Measurements from ENCODE around the gene NTSR1.

NTSR1 gene

DNA sequence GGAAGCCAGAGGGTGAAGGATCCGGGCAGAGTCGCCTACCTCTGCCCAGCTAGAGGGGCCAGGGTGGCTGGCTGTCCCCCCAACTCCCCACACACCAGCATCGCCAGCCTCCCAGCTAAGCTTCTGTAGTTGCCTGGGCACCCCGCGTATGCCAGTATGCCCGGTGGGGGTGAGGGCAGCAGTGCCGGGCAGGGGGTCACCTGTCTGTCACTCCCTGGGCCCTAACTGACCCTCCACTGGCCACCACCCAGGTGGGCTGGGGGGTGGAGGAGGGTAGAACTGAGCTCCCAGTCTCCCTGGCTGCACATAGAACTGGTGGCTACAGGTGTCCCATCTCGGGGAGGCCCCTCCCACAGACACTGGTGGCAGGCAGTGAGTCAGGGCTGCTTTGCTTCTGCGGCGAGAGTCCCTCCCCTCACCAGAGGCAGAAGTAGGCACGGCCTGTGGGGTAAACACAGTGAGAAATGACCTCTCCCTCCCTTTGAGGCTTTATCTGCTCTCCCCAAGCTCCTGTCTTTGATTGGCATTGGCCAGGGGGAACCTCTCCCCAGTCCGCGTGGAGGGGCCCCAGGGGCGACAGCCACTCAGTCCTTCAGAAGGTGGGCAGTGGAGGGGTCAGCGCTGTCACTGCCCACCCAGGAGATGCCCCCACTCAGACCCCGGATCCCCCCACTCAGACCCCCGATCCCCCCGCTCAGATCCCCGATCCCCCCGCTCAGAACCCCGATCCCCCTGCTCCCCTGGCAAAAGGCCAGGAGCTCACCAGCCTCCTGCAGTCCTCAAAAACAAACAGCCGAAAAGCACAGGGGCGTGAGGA, 2.5 kb downstream of the NTSR1 start:
- no peak for DNase-seq (ENCODE audit: low read depth)
- TF ChIP-seq, protein P1, sequence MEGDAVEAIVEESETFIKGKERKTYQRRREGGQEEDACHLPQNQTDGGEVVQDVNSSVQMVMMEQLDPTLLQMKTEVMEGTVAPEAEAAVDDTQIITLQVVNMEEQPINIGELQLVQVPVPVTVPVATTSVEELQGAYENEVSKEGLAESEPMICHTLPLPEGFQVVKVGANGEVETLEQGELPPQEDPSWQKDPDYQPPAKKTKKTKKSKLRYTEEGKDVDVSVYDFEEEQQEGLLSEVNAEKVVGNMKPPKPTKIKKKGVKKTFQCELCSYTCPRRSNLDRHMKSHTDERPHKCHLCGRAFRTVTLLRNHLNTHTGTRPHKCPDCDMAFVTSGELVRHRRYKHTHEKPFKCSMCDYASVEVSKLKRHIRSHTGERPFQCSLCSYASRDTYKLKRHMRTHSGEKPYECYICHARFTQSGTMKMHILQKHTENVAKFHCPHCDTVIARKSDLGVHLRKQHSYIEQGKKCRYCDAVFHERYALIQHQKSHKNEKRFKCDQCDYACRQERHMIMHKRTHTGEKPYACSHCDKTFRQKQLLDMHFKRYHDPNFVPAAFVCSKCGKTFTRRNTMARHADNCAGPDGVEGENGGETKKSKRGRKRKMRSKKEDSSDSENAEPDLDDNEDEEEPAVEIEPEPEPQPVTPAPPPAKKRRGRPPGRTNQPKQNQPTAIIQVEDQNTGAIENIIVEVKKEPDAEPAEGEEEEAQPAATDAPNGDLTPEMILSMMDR (IDR thresholded peaks at IDR 0.05; ENCODE audit: insufficient read depth, low read depth, low read length, missing control alignments), result no peak
- no peak overlapping the region for H3K4me3 ChIP-seq (ENCODE audit: low read depth, low read length)

DNA sequence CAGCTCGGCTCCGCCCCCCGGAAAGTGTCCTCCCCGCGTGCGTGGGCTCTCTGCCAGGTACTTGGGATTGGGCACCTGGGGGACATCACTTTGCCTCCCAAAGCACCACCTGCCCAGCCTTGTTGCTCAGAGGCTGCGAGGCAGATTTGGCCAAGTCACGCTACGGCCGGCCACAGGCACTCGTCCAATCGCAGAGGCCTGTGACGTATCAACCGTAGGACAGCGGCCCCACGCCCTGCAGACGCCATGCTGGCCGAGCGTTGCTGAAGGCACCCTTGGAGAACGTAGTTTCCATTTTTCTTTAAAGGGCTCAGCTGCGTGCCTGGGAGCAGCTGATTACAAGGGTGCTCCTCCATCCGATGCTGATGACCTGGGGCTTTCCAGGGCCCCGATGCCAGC, 3.1 kb downstream of the NTSR1 start:
- no peak for DNase-seq (ENCODE audit: low read depth)

GRCh38 chr20:62712606-62713005, 4.0 kb downstream of the NTSR1 start:
- TF ChIP-seq, protein P1 (IDR thresholded peaks at IDR 0.05; ENCODE audit: insufficient read depth, low read depth, low read length, missing control alignments), result no peak
- H3K4me3 ChIP-seq (ENCODE audit: low read depth, low read length), result no peak overlapping the region
- no peak for DNase-seq (ENCODE audit: low read depth)

More for the DNA sequence above, 3.1 kb downstream of the NTSR1 start:
- TF ChIP-seq, protein P1 (IDR thresholded peaks at IDR 0.05; ENCODE audit: insufficient read depth, low read depth, low read length, missing control alignments), result no peak
- H3K4me3 ChIP-seq (ENCODE audit: low read depth, low read length), result no peak overlapping the region

- DNase-seq (ENCODE audit: low read depth), result no peak
- TF ChIP-seq, protein P1 (IDR thresholded peaks at IDR 0.05; ENCODE audit: insufficient read depth, low read depth, low read length, missing control alignments), result no peak
- H3K4me3 ChIP-seq (ENCODE audit: low read depth, low read length), result no peak overlapping the region
Measured at GRCh38 chr20:62714006-62714405, 5.4 kb downstream of the NTSR1 start.

- TF ChIP-seq, protein P1 (IDR thresholded peaks at IDR 0.05; ENCODE audit: insufficient read depth, low read depth, low read length, missing control alignments), result no peak
- DNase-seq (ENCODE audit: low read depth), result no peak
- H3K4me3 ChIP-seq (ENCODE audit: low read depth, low read length), result no peak overlapping the region
Measured at GRCh38 chr20:62714799-62715198, 6.2 kb downstream of the NTSR1 start.

DNA sequence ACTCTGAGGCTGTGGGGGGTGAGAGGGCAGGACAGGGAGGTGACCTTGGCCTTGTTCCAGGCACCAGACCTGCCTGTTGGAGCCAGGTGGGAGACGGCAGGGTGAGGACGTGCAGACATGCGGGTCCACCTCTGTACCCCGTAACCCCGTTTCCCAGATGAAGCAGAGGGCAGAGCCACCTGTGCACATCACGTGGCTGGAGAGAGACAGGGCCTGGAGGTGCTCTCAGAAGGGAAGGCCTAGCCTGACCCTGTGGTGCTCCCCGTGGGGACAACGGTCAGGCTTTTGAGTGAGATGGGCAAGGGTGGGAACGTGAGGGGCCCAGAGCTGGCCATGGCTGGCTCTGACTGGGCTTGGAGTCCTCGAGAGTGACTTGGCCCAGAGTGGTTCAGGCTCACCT, 6.6 kb downstream of the NTSR1 start:
- DNase-seq (ENCODE audit: low read depth), result no peak
- TF ChIP-seq, protein P1 (IDR thresholded peaks at IDR 0.05; ENCODE audit: insufficient read depth, low read depth, low read length, missing control alignments), result no peak
- H3K4me3 ChIP-seq (ENCODE audit: low read depth, low read length), result no peak overlapping the region
